WI38 (cell line): Measurements from ENCODE around the gene SETD3.

ENCODE experiments used
- H3K4me3 ChIP-seq: 2 replicates; pipeline ENCODE4 v1.5.1; 2011; ENCODE audit warnings: low read depth, mild to moderate bottlenecking, control low read depth, low read length
- CTCF ChIP-seq: IDR thresholded peaks from 2 replicates; pipeline ENCODE4 v1.5.1; 2012; ENCODE audit warnings: low read depth, mild to moderate bottlenecking, control low read depth, low read length

The SETD3 gene

GRCh38 chr14:99356031-99356608 is 124.5 kb downstream of the SETD3 start:
- no peak overlapping the region for H3K4me3 ChIP-seq
- no peak for TF ChIP-seq CTCF

GRCh38 chr14:99354166-99354875 is 126.3 kb downstream of the SETD3 start:
- no peak overlapping the region for H3K4me3 ChIP-seq
- TF ChIP-seq CTCF: no peak

GRCh38 chr14:99352688-99353280 is 127.9 kb downstream of the SETD3 start:
- H3K4me3 ChIP-seq: no peak overlapping the region
- no peak for TF ChIP-seq CTCF

- H3K4me3 ChIP-seq: no peak overlapping the region
- TF ChIP-seq CTCF: no peak
Measured at GRCh38 chr14:99351166-99352007, 129.3 kb downstream of the SETD3 start.

GRCh38 chr14:99350751-99351150 is 129.9 kb downstream of the SETD3 start:
- TF ChIP-seq CTCF: no peak
- H3K4me3 ChIP-seq: no peak overlapping the region

- TF ChIP-seq CTCF: no peak
- H3K4me3 ChIP-seq: no peak overlapping the region
Measured at GRCh38 chr14:99349721-99350495, 130.8 kb downstream of the SETD3 start.
